HPDE6-E6E7 (cell line): ENCODE measurements around the gene PHLDB2.

Experiments used
- DNase-seq: peaks from one replicate; pipeline ENCODE4 v3.0.0; 2011; ENCODE audit warnings: missing footprints; ENCODE audit errors: extremely low spot score

Gene PHLDB2

DNA sequence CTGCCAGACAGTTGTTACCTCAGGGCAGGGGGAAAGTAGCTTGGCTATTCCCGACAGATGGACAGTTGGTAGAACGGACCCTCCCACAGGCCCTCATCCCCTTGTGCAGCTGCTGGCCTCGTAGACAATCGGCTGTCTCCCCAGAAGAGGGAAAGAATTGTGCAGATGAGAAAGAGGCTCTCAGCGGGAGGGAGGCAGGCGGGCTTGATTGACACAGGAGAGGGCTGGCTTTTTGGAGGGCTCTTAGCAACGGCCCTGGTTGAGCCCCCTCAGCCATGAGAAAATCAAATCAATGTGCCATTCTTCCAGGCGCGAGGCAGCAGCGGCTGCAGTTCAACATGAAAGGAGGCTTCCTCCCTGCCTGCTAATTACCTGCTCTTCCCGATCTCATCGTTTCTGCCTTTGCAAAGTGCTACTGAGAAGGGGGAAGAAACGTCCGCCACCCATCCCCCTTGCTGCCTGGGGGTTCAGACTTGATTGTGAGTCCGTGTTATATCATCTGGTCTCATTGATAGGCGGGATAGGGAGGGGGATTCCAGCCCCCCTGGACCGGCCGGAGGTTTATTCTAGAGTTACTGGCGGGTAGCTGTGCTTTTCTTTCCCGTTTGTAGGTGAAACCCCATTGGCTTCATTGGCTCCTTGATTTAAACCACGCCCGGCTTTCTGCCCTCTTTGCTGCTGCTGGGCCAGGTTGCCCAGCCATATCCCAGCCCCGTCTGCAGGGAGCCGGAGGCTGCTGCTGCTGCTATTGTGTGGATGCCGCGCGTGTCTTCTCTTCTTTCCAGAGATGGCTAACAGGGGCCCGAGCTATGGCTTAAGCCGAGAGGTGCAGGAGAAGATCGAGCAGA lies 139.8 kb downstream of the PHLDB2 start, which contains the start of gene TAGLN3:
Gene TAGLN3, plus strand, starts transcription at position 287 of the 848 bp plus-strand sequence. Its CDS starts 501 bp downstream, at position 788.
- no peak for DNase-seq

- no peak for DNase-seq
These were observed 140.6 kb downstream of the PHLDB2 start for GRCh38 chr3:111999484-112000324.

DNA sequence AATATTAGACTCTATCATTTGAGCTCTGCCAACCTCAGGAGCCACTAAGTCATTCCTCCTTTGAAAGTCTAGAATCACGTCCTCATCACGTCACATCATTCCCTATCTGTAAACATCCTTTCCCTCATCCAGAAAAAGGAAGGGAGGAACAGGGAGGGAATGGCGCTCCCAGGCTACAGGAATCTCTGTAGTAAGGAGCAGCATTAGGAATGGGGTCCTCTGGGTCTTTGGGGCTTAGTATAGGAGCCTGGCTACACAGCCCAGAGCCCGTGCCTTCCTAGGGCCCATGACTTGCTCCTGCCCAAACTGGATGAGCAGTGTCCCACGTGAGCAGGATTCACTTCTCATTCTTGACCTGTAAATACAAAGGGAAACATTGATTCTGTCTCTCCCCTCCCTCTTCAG lies 141.3 kb downstream of the PHLDB2 start:
- no peak for DNase-seq

GRCh38 chr3:112000966-112001365 lies 141.9 kb downstream of the PHLDB2 start:
- DNase-seq = no peak

GRCh38 chr3:112001526-112001925 lies 142.5 kb downstream of the PHLDB2 start:
- no peak for DNase-seq

DNA sequence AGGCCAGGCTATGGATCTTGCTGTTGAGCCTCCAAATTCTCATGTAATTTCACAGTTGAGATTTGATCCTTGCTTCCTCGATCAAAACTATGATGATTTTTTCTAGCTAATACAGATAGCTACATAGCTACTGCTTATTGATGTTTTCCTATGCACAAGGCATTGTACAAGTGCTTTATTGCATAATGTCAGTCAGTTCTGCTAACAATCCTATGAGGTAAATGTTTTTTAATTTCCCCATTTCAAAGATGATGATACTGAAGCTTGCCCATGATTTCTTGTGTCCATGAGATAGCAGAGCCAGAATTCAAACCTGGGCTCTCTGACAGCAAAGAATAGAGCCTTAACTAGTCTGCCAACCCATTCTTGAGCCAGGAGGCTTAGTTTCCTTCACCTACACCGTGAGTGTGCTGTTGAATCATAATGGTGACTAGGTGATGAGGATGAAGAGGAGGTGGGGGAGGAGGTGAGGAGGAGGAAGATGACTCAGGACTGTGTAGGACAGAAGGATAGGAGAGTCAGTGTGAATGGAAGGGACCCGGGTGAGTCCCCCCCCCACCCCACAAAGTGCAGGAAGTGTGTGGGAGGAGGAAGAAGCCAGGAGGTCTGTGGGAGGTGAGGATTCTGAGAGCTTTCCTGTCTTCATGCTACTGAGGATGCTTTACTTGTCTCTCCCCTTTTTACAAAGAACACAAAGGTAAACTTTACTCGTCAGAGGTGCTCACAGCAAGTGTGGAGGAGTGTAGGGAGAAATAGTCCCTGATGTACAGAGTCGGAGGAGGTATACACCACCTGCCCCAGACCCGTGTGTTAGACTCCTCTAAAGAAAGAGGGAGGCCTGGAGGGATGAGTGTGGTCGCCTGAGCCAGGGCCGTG lies 143.3 kb downstream of the PHLDB2 start:
- DNase-seq = peak; percentile 55

DNA sequence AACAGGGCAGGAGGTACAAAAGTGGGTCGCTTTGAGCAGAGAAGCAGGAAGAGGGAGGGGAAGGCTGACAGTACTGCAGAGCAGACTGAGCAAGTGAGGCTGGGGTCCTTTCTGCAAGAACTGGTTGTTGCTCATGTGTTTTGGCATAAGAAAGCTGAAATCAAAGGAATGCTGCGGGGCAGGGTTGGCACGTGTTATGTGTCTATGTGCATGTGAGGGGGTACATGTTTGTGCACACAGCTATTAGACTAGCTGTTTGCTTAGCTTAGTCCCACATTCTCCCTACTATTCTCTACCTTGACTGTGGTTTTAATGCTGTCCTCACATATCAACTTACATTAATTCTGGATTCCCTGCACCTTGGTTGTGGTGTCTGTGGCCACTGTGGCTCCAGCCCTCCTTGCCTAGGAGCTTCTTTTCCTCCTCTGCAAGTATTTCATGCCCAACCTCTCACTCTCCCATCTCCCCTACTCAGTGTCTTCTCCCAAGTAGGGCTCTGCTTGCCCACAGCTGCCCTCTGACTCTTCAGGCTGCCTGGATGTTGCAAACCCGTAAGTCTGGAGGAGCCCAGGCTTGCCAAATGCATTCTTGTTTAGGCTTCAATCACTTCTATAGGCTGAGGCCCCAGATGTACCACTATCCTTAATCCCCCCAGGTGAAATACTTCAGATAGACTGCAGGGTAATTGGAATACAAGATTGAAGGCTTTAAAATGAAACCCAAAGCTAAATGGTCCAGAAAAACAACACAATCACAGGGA lies 144.4 kb downstream of the PHLDB2 start:
- DNase-seq = no peak

DNA sequence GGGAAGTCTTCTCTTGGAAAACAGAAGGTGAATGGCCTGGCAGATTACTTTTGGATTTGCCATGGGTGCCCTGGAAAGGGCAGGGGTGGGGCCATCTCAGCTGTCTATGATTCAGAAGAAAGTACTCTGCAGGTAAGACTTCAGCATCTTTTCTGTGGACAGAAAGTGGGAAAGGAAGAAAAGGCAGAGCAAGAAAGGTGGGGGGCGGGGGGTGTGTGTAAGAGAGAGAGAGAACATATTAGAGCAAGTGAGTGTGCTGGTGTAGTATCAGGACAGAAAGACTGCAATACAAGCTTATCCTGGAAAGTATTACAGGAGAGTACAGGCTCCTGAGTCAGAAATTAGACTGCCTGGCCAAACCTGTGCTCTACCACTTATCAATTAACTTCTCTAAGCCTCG lies 145.1 kb downstream of the PHLDB2 start:
- DNase-seq = no peak

- DNase-seq = no peak
These were observed 145.6 kb downstream of the PHLDB2 start for GRCh38 chr3:112004669-112005068.

DNA sequence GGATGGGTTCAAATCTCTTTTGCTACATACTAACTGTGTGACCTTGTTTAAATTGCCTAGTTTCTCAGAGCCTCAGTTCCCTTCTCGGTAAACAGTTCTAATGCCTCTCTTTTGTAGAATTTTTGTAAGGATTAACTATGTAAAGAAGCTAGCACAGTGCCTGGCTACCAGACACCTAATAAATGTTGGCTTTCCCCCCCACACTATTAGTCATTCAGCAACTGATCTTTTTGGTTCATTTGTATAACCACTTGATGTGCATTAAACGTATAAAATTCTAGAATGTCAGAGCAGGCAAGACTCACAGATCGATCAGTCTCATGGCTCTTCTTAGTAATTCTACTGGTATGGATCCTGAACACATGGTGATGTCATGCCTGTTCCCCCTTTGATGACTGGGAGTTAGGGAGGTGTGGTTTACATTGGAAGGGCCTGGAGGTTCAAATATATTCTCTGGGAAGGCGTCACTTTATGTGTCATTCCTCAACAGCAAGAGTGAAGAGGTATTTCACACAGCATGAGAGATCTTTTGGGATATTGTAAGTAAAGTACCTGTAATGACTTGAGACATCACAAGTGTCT lies 146.1 kb downstream of the PHLDB2 start:
- DNase-seq = no peak

- no peak for DNase-seq
These were observed 148.6 kb downstream of the PHLDB2 start for GRCh38 chr3:112007633-112008032.

- no peak for DNase-seq
These were observed 150.6 kb downstream of the PHLDB2 start for GRCh38 chr3:112009670-112010069.

DNA sequence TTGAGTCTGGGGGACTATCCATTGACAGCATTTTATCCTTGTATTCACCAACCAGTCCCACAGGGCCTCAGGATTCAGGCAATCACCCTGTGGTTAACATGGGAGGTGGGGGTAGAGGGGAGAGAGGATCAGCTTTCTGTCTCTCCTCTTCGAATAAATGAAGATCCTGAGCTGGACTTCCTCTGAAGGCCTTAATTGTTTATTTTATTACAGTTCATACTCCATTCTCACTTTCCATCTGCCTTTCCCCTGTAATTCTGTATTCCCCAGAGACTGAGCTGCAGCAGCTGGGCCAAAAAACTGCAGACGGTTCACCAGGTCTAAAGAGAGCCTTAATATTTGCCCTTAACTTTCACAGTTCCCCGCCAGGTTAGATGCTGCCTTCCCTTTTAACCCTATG lies 151.6 kb downstream of the PHLDB2 start:
- DNase-seq = no peak

GRCh38 chr3:112011376-112011940 lies 152.4 kb downstream of the PHLDB2 start:
- DNase-seq = no peak

DNA sequence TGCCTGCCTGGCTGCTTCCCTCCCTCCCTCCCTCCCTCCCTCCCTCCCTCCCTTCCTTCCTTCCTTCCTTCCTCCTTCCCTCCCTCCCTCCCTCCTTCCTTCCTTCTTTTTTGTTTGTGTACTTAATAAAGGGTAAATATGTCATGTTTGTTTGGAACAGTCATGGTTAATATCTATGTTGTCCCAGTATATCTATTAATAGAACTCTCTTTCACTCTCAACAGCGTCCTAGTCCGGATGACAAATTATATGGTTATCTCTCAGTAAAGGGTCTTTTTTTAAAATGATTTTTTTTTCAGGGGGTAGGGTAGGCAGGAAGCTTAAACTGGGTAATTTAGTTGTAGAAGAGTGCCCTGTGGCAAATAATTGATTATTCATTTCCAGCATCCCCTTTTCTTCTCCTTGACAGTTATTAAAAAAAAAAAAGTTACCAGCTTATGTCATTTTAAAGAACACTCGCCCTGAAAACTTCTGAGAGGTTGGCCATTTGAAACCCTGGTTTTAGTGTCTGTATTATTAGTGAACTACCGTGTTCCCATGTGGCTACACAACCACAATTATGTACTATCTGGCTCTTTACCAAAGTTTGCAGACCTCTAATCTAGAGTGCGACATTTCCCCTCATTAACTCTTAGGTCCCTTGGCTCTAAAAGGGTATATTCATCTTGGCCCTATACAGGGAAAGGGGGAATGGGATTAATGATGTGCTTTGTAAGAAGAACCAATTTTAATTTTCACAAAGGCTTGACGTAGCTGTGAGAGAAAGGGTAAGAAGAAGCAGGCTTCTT lies 153.3 kb downstream of the PHLDB2 start:
- DNase-seq = no peak

DNA sequence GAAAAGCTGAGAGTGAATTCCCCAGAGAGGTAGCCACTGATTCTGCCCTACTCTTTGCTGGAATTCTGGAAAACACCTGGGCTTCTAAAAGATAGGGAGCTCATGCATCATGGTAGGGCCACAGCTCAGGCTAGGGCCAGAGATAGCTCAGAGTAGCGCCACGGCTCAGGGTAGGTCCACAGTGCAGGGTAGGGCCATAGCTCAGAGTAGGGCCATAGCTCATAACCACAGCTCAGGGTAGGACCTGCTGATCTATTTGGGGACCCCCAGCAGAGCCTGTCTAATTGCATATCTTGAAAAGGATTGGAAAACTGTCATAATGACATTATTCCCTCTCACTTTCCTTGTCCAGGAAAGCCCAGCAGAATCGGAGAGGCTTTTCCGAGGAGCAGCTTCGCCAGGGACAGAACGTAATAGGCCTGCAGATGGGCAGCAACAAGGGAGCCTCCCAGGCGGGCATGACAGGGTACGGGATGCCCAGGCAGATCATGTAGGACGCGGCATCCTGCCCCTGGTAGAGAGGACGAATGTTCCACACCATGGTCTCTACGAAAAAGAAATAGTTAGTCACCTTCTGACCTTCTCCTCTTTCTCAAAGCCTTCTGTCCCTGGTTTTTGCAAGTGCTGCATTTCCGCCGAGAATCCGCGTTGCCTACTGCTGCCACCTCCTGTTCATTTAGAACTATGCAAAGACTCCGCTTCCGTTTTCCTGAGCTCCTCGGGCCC lies 154.2 kb downstream of the PHLDB2 start:
- peak; percentile 56 for DNase-seq

DNA sequence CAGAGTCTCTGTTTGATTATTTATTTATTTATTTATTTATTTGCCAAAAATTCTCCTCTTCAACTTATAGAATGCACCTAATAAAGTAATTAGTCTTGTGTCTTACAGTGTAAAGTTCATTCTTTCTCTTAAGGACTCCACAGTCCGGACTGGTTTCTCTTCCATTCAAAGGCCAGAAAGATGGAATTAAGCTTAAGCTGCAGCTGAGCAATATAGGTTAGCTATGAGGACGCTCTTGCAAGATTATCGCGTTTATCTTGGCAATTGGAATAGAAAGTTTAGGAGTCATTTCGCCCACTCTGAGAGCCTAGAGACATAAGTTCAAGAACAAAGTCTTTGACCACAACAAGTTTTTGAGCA lies 154.7 kb downstream of the PHLDB2 start:
- DNase-seq = no peak

GRCh38 chr3:112017091-112017490 lies 158.0 kb downstream of the PHLDB2 start:
- no peak for DNase-seq

- no peak for DNase-seq
These were observed 159.6 kb downstream of the PHLDB2 start for GRCh38 chr3:112018712-112019111.
